NT2/D1 (cell line): Measurements from ENCODE around the gene SCP2.
A peak's percentile ranks its signal among the peaks of the same experiment; 100 is the strongest.

Experiments
- DNase-seq: peaks from one replicate; pipeline ENCODE4 v3.0.0-alpha.2; 2011; ENCODE audit warnings: low read depth, low spot score
- H3K27me3 ChIP-seq: 2 replicates; pipeline ENCODE4 v1.6.0; 2011; ENCODE audit warnings: mild to moderate bottlenecking; ENCODE audit not compliant: insufficient read length, insufficient read depth
- H3K36me3 ChIP-seq: 2 replicates; pipeline ENCODE4 v1.6.1; 2011; ENCODE audit warnings: mild to moderate bottlenecking, low read length, mixed read lengths; ENCODE audit not compliant: insufficient read depth, insufficient read length
- H3K4me1 ChIP-seq: 2 replicates; pipeline ENCODE4 v1.5.1; 2011; ENCODE audit not compliant: insufficient read depth, insufficient read length
- H3K4me3 ChIP-seq: 2 replicates; pipeline ENCODE4 v1.5.1; 2011; ENCODE audit warnings: low read depth; ENCODE audit not compliant: insufficient read length
- H3K9ac ChIP-seq: 2 replicates; pipeline ENCODE4 v1.6.0; 2011; ENCODE audit warnings: low read depth; ENCODE audit not compliant: insufficient read length
- H3K9me3 ChIP-seq: 2 replicates; pipeline ENCODE4 v1.5.1; 2011; ENCODE audit warnings: mild to moderate bottlenecking, low read length; ENCODE audit not compliant: insufficient read depth
- SUZ12 ChIP-seq: IDR thresholded peaks from 2 replicates; pipeline ENCODE4 v1.6.1; 2011; ENCODE audit not compliant: insufficient read length, insufficient read depth; ENCODE audit errors: extremely low read depth
- YY1 ChIP-seq: IDR thresholded peaks from 2 replicates; pipeline ENCODE4 v1.6.1; 2011; ENCODE audit not compliant: insufficient read length, insufficient read depth
- ZNF274 ChIP-seq: IDR thresholded peaks from 2 replicates; pipeline ENCODE4 v1.6.1; 2011; ENCODE audit warnings: mild to moderate bottlenecking, low read depth, low read length

The SCP2 gene

GRCh38 chr1:52913014-52913413, 14.1 kb upstream of the SCP2 start:
- DNase-seq: no peak
- no peak overlapping the region for H3K9ac ChIP-seq
- TF ChIP-seq SUZ12: no peak
- TF ChIP-seq ZNF274: no peak
- no peak for TF ChIP-seq YY1

GRCh38 chr1:52913537-52913936, 13.5 kb upstream of the SCP2 start:
- H3K27me3 ChIP-seq: no peaks in the 10 kb centered on the region
- no peaks in the 10 kb centered on the region for H3K9me3 ChIP-seq
- H3K4me3 ChIP-seq: no peak overlapping the region
- H3K36me3 ChIP-seq: no peaks in the 10 kb centered on the region
- peak; percentile 42 for DNase-seq
- TF ChIP-seq YY1 (no peak), SUZ12 (no peak), ZNF274 (no peak)
- peaks cover 12% of the 10 kb centered on the region for H3K4me1 ChIP-seq
- H3K9ac ChIP-seq: no peak overlapping the region

More at GRCh38 chr1:52913014-52913413, 14.1 kb upstream of the SCP2 start:
- H3K4me3 ChIP-seq: no peak overlapping the region
- H3K9me3 ChIP-seq: no peaks in the 10 kb centered on the region
- peaks cover 1% of the 10 kb centered on the region for H3K36me3 ChIP-seq
- peaks cover 12% of the 10 kb centered on the region for H3K4me1 ChIP-seq
- no peaks in the 10 kb centered on the region for H3K27me3 ChIP-seq

- Histone ChIP-seq H3K27me3 (no peaks in the 10 kb centered on the region), H3K36me3 (no peaks in the 10 kb centered on the region), H3K4me3 (no peak overlapping the region), H3K9ac (no peak overlapping the region), H3K4me1 (peaks cover 12% of the 10 kb centered on the region), H3K9me3 (no peaks in the 10 kb centered on the region)
- TF ChIP-seq ZNF274 (no peak), SUZ12 (no peak), YY1 (no peak)
- no peak for DNase-seq
These were observed 12.6 kb upstream of the SCP2 start for GRCh38 chr1:52914463-52914862.

GRCh38 chr1:52915211-52915854, 11.7 kb upstream of the SCP2 start:
- Histone ChIP-seq H3K9ac (no peak overlapping the region), H3K27me3 (no peaks in the 10 kb centered on the region), H3K4me1 (peaks cover 12% of the 10 kb centered on the region), H3K4me3 (no peak overlapping the region), H3K36me3 (no peaks in the 10 kb centered on the region), H3K9me3 (no peaks in the 10 kb centered on the region)
- DNase-seq: no peak
- no peak for TF ChIP-seq ZNF274
- no peak for TF ChIP-seq SUZ12
- TF ChIP-seq YY1: no peak

GRCh38 chr1:52915855-52916220, 11.2 kb upstream of the SCP2 start:
- Histone ChIP-seq H3K36me3 (no peaks in the 10 kb centered on the region), H3K4me3 (no peak overlapping the region), H3K27me3 (no peaks in the 10 kb centered on the region), H3K9ac (no peak overlapping the region), H3K4me1 (peaks cover 12% of the 10 kb centered on the region), H3K9me3 (no peaks in the 10 kb centered on the region)
- no peak for DNase-seq
- TF ChIP-seq ZNF274: no peak
- TF ChIP-seq YY1: no peak
- no peak for TF ChIP-seq SUZ12

- no peak overlapping the region for H3K4me3 ChIP-seq
- DNase-seq: no peak
These were observed 10.7 kb upstream of the SCP2 start for GRCh38 chr1:52916241-52916975.

GRCh38 chr1:52917156-52917555, 9.9 kb upstream of the SCP2 start:
- H3K9ac ChIP-seq: no peak overlapping the region
- no peak for DNase-seq
- no peak overlapping the region for H3K4me3 ChIP-seq
- H3K36me3 ChIP-seq: no peaks in the 10 kb centered on the region
- TF ChIP-seq YY1: no peak
- no peak for TF ChIP-seq ZNF274
- no peak for TF ChIP-seq SUZ12
- H3K9me3 ChIP-seq: no peaks in the 10 kb centered on the region
- H3K27me3 ChIP-seq: no peaks in the 10 kb centered on the region
- H3K4me1 ChIP-seq: peaks cover 5% of the 10 kb centered on the region

More at GRCh38 chr1:52916241-52916975, 10.7 kb upstream of the SCP2 start:
- H3K27me3 ChIP-seq: no peaks in the 10 kb centered on the region
- H3K36me3 ChIP-seq: no peaks in the 10 kb centered on the region
- peaks cover 9% of the 10 kb centered on the region for H3K4me1 ChIP-seq
- no peaks in the 10 kb centered on the region for H3K9me3 ChIP-seq
- H3K9ac ChIP-seq: no peak overlapping the region
- TF ChIP-seq ZNF274 (no peak), SUZ12 (no peak), YY1 (no peak)
